Hepatocyte (in vitro differentiated cells): ENCODE data around the gene ADIPOR2. TPM values are rescaled to one million over a fixed set of nuclear protein-coding genes. Genes with fewer than 3 reads are reported as not detected.

Experiments used
- DNase-seq: peaks from one replicate; pipeline ENCODE4 v3.0.0-alpha.2; 2016; ENCODE audit warnings: low spot score
- H2AFZ ChIP-seq: fragments of 200-600 bp; sonication (generic); 2 replicates; pipeline ENCODE4 v1.6.0; 2016; ENCODE audit warnings: antibody characterized with exemption, mild to moderate bottlenecking
- H3K27ac ChIP-seq: fragments of 200-600 bp; sonication (generic); 2 replicates; pipeline ENCODE4 v1.5.1; 2016; ENCODE audit warnings: mild to moderate bottlenecking
- H3K27me3 ChIP-seq: fragments of 200-600 bp; sonication (generic); 2 replicates; pipeline ENCODE4 v1.6.1; 2016
- H3K36me3 ChIP-seq: fragments of 200-600 bp; sonication (generic); replicated peaks from 2 replicates; pipeline ENCODE4 v1.5.1; 2016; ENCODE audit warnings: low read depth; ENCODE audit not compliant: insufficient read depth
- H3K4me1 ChIP-seq: fragments of 200-600 bp; sonication (generic); 2 replicates; pipeline ENCODE4 v1.5.1; 2016; ENCODE audit warnings: mild to moderate bottlenecking, moderate library complexity; ENCODE audit not compliant: insufficient read depth
- H3K4me2 ChIP-seq: fragments of 200-600 bp; sonication (generic); 2 replicates; pipeline ENCODE4 v1.6.0; 2016
- H3K4me3 ChIP-seq: fragments of 200-600 bp; sonication (generic); 2 replicates; pipeline ENCODE4 v1.5.1; 2016; ENCODE audit warnings: mild to moderate bottlenecking
- H3K79me2 ChIP-seq: fragments of 200-600 bp; sonication (generic); 2 replicates; pipeline ENCODE4 v1.6.0; 2017; ENCODE audit warnings: mild to moderate bottlenecking
- H3K9me2 ChIP-seq: fragments of 200-600 bp; sonication (generic); replicated peaks from 2 replicates; pipeline ENCODE4 v1.6.0; 2017; ENCODE audit warnings: mild to moderate bottlenecking; ENCODE audit not compliant: insufficient read depth
- H3K9me3 ChIP-seq: fragments of 200-600 bp; sonication (generic); 2 replicates; pipeline ENCODE4 v1.5.1; 2016; ENCODE audit warnings: low read depth, mild to moderate bottlenecking
- H4K20me1 ChIP-seq: fragments of 200-600 bp; sonication (generic); 2 replicates; pipeline ENCODE4 v1.6.0; 2016; ENCODE audit warnings: mild to moderate bottlenecking; ENCODE audit not compliant: insufficient read depth, poor library complexity, severe bottlenecking
- CTCF ChIP-seq: fragments of 200-600 bp; sonication (generic); IDR thresholded peaks from 2 replicates; pipeline ENCODE4 v1.5.1; 2016; ENCODE audit warnings: antibody characterized with exemption, mild to moderate bottlenecking; ENCODE audit not compliant: poor library complexity
- EZH2 ChIP-seq: fragments of 200-600 bp; sonication (generic); IDR thresholded peaks from 2 replicates; pipeline ENCODE4 v1.6.1; 2016; ENCODE audit warnings: antibody characterized with exemption, mild to moderate bottlenecking, borderline replicate concordance
- EZH2phosphoT487 ChIP-seq: fragments of 200-600 bp; sonication (generic); IDR thresholded peaks from one replicate; pipeline ENCODE4 v1.6.1; 2018; ENCODE audit warnings: antibody characterized with exemption, mild to moderate bottlenecking, low read depth, moderate library complexity; ENCODE audit not compliant: unreplicated experiment, severe bottlenecking
- WGBS: methylation state at CpG from one replicate; pipeline ENCODE4 v1.1.6; 2016; ENCODE audit warnings: low lambda C conversion rate; ENCODE audit errors: missing lambda C conversion rate; 5-methylcytosine and 5-hydroxymethylcytosine counted together
- polyA plus RNA-seq: library from polyadenylated mRNA; unstranded; fragments of >200 nt; fragmentation: Nextera tagmentation; extraction: Ambion mirVana; gene quantifications from 2 replicates; pipeline ENCODE4 v1.2.1, GENCODE V29; 2016
- total RNA-seq: library from RNA; depleted of rRNA; stranded (reverse); fragments of >200 nt; gene quantifications from 2 replicates; pipeline ENCODE4 v1.2.3, GENCODE V29; 2014

Gene ADIPOR2
- total and polyA plus RNA-seq, 2 experiments from 2014 or later = 10.4 to 47.3 TPM

GRCh38 chr12:1681493-1681807, 9.4 kb upstream of the ADIPOR2 start:
- Histone ChIP-seq H3K36me3 (no peaks in the 10 kb centered on the region), H3K4me2 (no peak overlapping the region), H3K4me3 (no peak overlapping the region), H3K9me2 (no peaks in the 10 kb centered on the region), H3K79me2 (no peaks in the 10 kb centered on the region), H3K4me1 (no peaks in the 10 kb centered on the region), H3K9me3 (no peaks in the 10 kb centered on the region), H3K27ac (no peak overlapping the region), H3K27me3 (no peaks in the 10 kb centered on the region), H4K20me1 (no peaks in the 10 kb centered on the region), H2AFZ (no peak overlapping the region)
- no peak for DNase-seq
- TF ChIP-seq EZH2 = no peak
- 49% methylated on average over 2 of the region's 2 CpGs for WGBS

- H3K36me3 ChIP-seq = no peaks in the 10 kb centered on the region
- H3K79me2 ChIP-seq = peaks cover 21% of the 10 kb centered on the region
- H3K4me2 ChIP-seq = no peak overlapping the region
- no peaks in the 10 kb centered on the region for H3K27me3 ChIP-seq
- no peaks in the 10 kb centered on the region for H3K9me3 ChIP-seq
- H3K4me3 ChIP-seq = no peak overlapping the region
- DNase-seq = no peak
- WGBS = 100% methylated on average over 5 of the region's 5 CpGs
- peaks cover 17% of the 10 kb centered on the region for H4K20me1 ChIP-seq
- H3K27ac ChIP-seq = no peak overlapping the region
- no peak overlapping the region for H2AFZ ChIP-seq
- H3K4me1 ChIP-seq = peaks cover 9% of the 10 kb centered on the region
- TF ChIP-seq CTCF (no peak), EZH2 (no peak), EZH2phosphoT487 (no peak)
- H3K9me2 ChIP-seq = no peaks in the 10 kb centered on the region
These were observed 2.7 kb upstream of the ADIPOR2 start for GRCh38 chr12:1688086-1688710.

GRCh38 chr12:1691123-1692007, 495 bp downstream of the ADIPOR2 start:
- no peak for TF ChIP-seq EZH2phosphoT487
- no peak for TF ChIP-seq EZH2
- TF ChIP-seq CTCF = no peak
- Histone ChIP-seq H2AFZ (peak overlapping the region; percentile 44), H3K79me2 (peaks cover 53% of the 10 kb centered on the region), H3K27ac (peak overlapping the region; percentile 98), H3K9me3 (no peaks in the 10 kb centered on the region), H4K20me1 (peaks cover 45% of the 10 kb centered on the region), H3K27me3 (no peaks in the 10 kb centered on the region), H3K4me1 (peaks cover 9% of the 10 kb centered on the region), H3K9me2 (no peaks in the 10 kb centered on the region), H3K36me3 (no peaks in the 10 kb centered on the region), H3K4me2 (peak overlapping the region; percentile 90), H3K4me3 (peak overlapping the region; percentile 89)
- 3% methylated on average over 30 of the region's 56 CpGs for WGBS
- DNase-seq = peak; percentile 67

GRCh38 chr12:1692226-1692625, 1.4 kb downstream of the ADIPOR2 start:
- Histone ChIP-seq H3K9me3 (no peaks in the 10 kb centered on the region), H3K9me2 (no peaks in the 10 kb centered on the region), H3K4me1 (peaks cover 11% of the 10 kb centered on the region), H3K4me3 (peak overlapping the region; percentile 89), H2AFZ (no peak overlapping the region), H3K79me2 (peaks cover 61% of the 10 kb centered on the region), H3K36me3 (no peaks in the 10 kb centered on the region), H3K27ac (no peak overlapping the region), H4K20me1 (peaks cover 54% of the 10 kb centered on the region), H3K27me3 (no peaks in the 10 kb centered on the region), H3K4me2 (peak overlapping the region; percentile 90)
- 43% methylated on average over 4 of the region's 4 CpGs for WGBS
- TF ChIP-seq CTCF (no peak), EZH2 (no peak), EZH2phosphoT487 (no peak)
- DNase-seq = no peak
